Measurements from ENCODE around the gene ANO9.

GRCh38 chr11:433641-434040 is 8.2 kb downstream of the ANO9 start:
- TF ChIP-seq CTCF (conservative IDR thresholded peaks at IDR 0.05 in 1 of 2, IDR thresholded peaks at IDR 0.05 in 1 of 2; ENCODE audit: extremely low read depth in 1 of 2, insufficient read depth in 1 of 2, low read depth in 1 of 2, low read length in 2 of 2) (no peak), EZH2 (IDR thresholded peaks at IDR 0.05; ENCODE audit: borderline replicate concordance, low read length) (no peak)

Measured in mammary epithelial cell (primary cell).